Progenitor cell of endocrine pancreas (in vitro differentiated cells): ENCODE measurements around the gene GALK1. TPM values are rescaled to one million over a fixed set of nuclear protein-coding genes. Genes with fewer than 3 reads are reported as not detected.

Experiments
- DNase-seq: peaks from one replicate; pipeline ENCODE4 v3.0.0; 2021; ENCODE audit warnings: low spot score; ENCODE audit not compliant: unreplicated experiment
- H3K27ac Mint-ChIP-seq: 2 replicates; pipeline ENCODE4 v1.8.0; 2021; ENCODE audit warnings: mild to moderate bottlenecking, moderate library complexity, mixed read lengths
- H3K27me3 Mint-ChIP-seq: 2 replicates; pipeline ENCODE4 v1.8.0; 2021; ENCODE audit warnings: mixed read lengths
- H3K36me3 Mint-ChIP-seq: 2 replicates; pipeline ENCODE4 v1.8.0; 2022; ENCODE audit warnings: mixed read lengths; ENCODE audit not compliant: insufficient read depth
- H3K4me1 Mint-ChIP-seq: 2 replicates; pipeline ENCODE4 v1.8.0; 2021; ENCODE audit warnings: low read depth, mixed read lengths
- H3K4me3 Mint-ChIP-seq: 2 replicates; pipeline ENCODE4 v1.8.0; 2021; ENCODE audit warnings: low read depth, mild to moderate bottlenecking, moderate library complexity, mixed read lengths
- H3K9me3 Mint-ChIP-seq: 2 replicates; pipeline ENCODE4 v1.8.0; 2021; ENCODE audit warnings: low read depth, mixed read lengths
- total RNA-seq: library from RNA; stranded (reverse); gene quantifications from 2 replicates; pipeline ENCODE4 v1.2.1, GENCODE V29; 2021
- TF ChIP-seq, protein P1 (sequence below): fragments of 200-600 bp; sonication (generic); IDR thresholded peaks from one replicate; pipeline ENCODE4 v1.5.0; 2021; ENCODE audit warnings: antibody characterized with exemption, mild to moderate bottlenecking; ENCODE audit not compliant: unreplicated experiment

GALK1 gene
- total RNA-seq, 1 donor from 2014 or later: 11.2 TPM

- H3K9me3 Mint-ChIP-seq: no peaks in the 10 kb centered on the region
- peak overlapping the region; percentile 24 for H3K4me3 Mint-ChIP-seq
- H3K27me3 Mint-ChIP-seq: no peaks in the 10 kb centered on the region
- no peak for DNase-seq
- H3K27ac Mint-ChIP-seq: peak overlapping the region; percentile 73
- peaks cover 26% of the 10 kb centered on the region for H3K4me1 Mint-ChIP-seq
- TF ChIP-seq, protein P1, sequence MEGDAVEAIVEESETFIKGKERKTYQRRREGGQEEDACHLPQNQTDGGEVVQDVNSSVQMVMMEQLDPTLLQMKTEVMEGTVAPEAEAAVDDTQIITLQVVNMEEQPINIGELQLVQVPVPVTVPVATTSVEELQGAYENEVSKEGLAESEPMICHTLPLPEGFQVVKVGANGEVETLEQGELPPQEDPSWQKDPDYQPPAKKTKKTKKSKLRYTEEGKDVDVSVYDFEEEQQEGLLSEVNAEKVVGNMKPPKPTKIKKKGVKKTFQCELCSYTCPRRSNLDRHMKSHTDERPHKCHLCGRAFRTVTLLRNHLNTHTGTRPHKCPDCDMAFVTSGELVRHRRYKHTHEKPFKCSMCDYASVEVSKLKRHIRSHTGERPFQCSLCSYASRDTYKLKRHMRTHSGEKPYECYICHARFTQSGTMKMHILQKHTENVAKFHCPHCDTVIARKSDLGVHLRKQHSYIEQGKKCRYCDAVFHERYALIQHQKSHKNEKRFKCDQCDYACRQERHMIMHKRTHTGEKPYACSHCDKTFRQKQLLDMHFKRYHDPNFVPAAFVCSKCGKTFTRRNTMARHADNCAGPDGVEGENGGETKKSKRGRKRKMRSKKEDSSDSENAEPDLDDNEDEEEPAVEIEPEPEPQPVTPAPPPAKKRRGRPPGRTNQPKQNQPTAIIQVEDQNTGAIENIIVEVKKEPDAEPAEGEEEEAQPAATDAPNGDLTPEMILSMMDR: peak; percentile 44
- peaks cover 23% of the 10 kb centered on the region for H3K36me3 Mint-ChIP-seq
These were observed 8.9 kb upstream of the GALK1 start for GRCh38 chr17:75773808-75774470.

GRCh38 chr17:75773121-75773807 lies 8.3 kb upstream of the GALK1 start:
- Mint-ChIP-seq H3K27me3 (no peaks in the 10 kb centered on the region), H3K36me3 (peaks cover 17% of the 10 kb centered on the region), H3K4me3 (no peak overlapping the region), H3K27ac (no peak overlapping the region), H3K4me1 (peaks cover 24% of the 10 kb centered on the region), H3K9me3 (no peaks in the 10 kb centered on the region)
- TF ChIP-seq, protein P1: no peak
- DNase-seq: no peak

- no peak for DNase-seq
- TF ChIP-seq, protein P1: no peak
- H3K4me1 Mint-ChIP-seq: peaks cover 11% of the 10 kb centered on the region
- no peak overlapping the region for H3K4me3 Mint-ChIP-seq
- peak overlapping the region; percentile 67 for H3K27ac Mint-ChIP-seq
- H3K9me3 Mint-ChIP-seq: no peaks in the 10 kb centered on the region
- H3K36me3 Mint-ChIP-seq: peaks cover 2% of the 10 kb centered on the region
- H3K27me3 Mint-ChIP-seq: no peaks in the 10 kb centered on the region
These were observed 6.6 kb upstream of the GALK1 start for GRCh38 chr17:75771334-75772281.

- H3K27me3 Mint-ChIP-seq: no peaks in the 10 kb centered on the region
- peak overlapping the region; percentile 56 for H3K27ac Mint-ChIP-seq
- H3K4me3 Mint-ChIP-seq: no peak overlapping the region
- H3K9me3 Mint-ChIP-seq: no peaks in the 10 kb centered on the region
- DNase-seq: no peak
- TF ChIP-seq, protein P1: no peak
- no peaks in the 10 kb centered on the region for H3K36me3 Mint-ChIP-seq
- peaks cover 11% of the 10 kb centered on the region for H3K4me1 Mint-ChIP-seq
These were observed 4.5 kb upstream of the GALK1 start for GRCh38 chr17:75769536-75769935.

DNA sequence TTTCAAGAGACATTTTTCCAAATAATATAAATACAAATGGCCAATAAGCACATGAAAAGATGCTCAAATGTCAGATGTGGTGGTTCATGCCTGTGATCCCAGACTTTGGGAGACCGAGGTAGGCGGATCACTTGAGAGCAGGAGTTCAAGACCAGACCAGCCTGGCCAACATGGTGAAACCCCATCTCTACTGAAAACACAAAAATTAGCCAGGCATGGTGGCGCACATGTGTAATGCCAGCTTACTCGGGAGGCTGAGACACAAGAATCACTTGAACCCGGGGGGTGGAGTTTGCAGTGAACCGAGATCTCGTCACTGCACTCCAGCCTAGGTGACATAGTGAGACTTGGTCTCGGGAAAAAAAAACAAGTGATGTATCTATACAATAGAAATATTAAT lies 2.9 kb upstream of the GALK1 start:
- Mint-ChIP-seq H3K36me3 (no peaks in the 10 kb centered on the region), H3K4me1 (peaks cover 14% of the 10 kb centered on the region), H3K4me3 (no peak overlapping the region), H3K27me3 (no peaks in the 10 kb centered on the region), H3K9me3 (no peaks in the 10 kb centered on the region), H3K27ac (no peak overlapping the region)
- DNase-seq: no peak
- TF ChIP-seq, protein P1: no peak
